A549 treated with AZD2906 at 1 μM for 4 hours (cell line): ENCODE results near the gene SGCG. TPM values are rescaled to one million over a fixed set of nuclear protein-coding genes. Genes with fewer than 3 reads are reported as not detected.

Experiments
- total RNA-seq: library from RNA; stranded (reverse); fragments of 200-300 nt; extraction: Qiagen RNA extraction; gene quantifications from 5 replicates; pipeline ENCODE4 v1.2.3, GENCODE V29; 2022

Gene SGCG
- total RNA-seq, result not detected in 5 replicates

DNA sequence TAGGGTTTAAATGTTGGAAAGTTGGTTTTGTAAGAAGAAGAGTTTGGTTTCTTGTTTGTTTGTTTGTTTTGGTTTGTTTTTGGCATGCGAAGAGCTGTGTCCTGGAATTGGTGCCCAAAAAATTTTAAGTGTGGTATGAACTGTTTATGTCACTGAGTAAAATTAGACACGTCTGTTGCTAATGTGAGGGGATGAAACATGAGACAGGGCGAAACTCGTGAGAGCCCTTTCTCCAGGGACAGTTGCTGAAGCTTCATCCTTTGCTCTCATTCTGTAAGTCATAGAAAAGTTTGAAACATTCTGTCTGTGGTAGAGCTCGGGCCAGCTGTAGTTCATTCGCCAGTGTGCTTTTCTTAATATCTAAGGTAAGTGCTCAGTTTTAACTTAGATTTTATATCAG, at the start of gene SGCG:
TSS of gene SGCG (plus strand) at position 269 of the 400 bp plus-strand sequence. CDS start 22,716 bp downstream, outside the sequence.

